Measurements from ENCODE around the gene EEF1A1.
"Not testable (repeated sequence)": the region's sequence is repeated elsewhere in the genome, so short reads cannot be mapped to it uniquely, and the experiment has no call there.

Gene EEF1A1

GRCh38 chr6:73551115-73551514 is 30.3 kb upstream of the EEF1A1 start:
- H3K27me3 Mint-ChIP-seq; H3K36me3 Mint-ChIP-seq; H3K9me3 Mint-ChIP-seq; H3K4me3 Mint-ChIP-seq; ATAC-seq (replicated peaks); H3K4me1 Mint-ChIP-seq; DNase-seq: not testable (repeated sequence)
- peak overlapping the region; percentile 76 for H3K27ac Mint-ChIP-seq

- ATAC-seq (replicated peaks) (no peak), DNase-seq (no peak)
- Mint-ChIP-seq H3K9me3 (no peaks in the 10 kb centered on the region), H3K36me3 (no peaks in the 10 kb centered on the region), H3K4me3 (no peak overlapping the region), H3K4me1 (peaks cover 6 to 8% of the 10 kb centered on the region in 2 donors), H3K27me3 (no peaks in the 10 kb centered on the region), H3K27ac (no peak overlapping the region)
Measured at GRCh38 chr6:73548458-73549446, 27.9 kb upstream of the EEF1A1 start.

GRCh38 chr6:73547036-73547435 is 26.2 kb upstream of the EEF1A1 start:
- Mint-ChIP-seq H3K4me3 (no peak overlapping the region), H3K27me3 (no peaks in the 10 kb centered on the region), H3K4me1 (peaks cover 6 to 8% of the 10 kb centered on the region in 2 donors), H3K36me3 (no peaks in the 10 kb centered on the region), H3K9me3 (no peaks in the 10 kb centered on the region), H3K27ac (no peak overlapping the region)
- no peak for DNase-seq
- no peak for ATAC-seq (replicated peaks)

- H3K27me3 Mint-ChIP-seq: no peaks in the 10 kb centered on the region
- no peaks in the 10 kb centered on the region for H3K36me3 Mint-ChIP-seq
- H3K4me3 Mint-ChIP-seq: no peak overlapping the region
- DNase-seq (no peak), ATAC-seq (replicated peaks) (no peak)
- no peak overlapping the region for H3K27ac Mint-ChIP-seq
- H3K4me1 Mint-ChIP-seq: peaks cover 16 to 19% of the 10 kb centered on the region in 2 donors
- no peaks in the 10 kb centered on the region for H3K9me3 Mint-ChIP-seq
Measured at GRCh38 chr6:73542891-73543290, 22.1 kb upstream of the EEF1A1 start.

- not testable (repeated sequence) for ATAC-seq (replicated peaks); H3K36me3 Mint-ChIP-seq; H3K4me3 Mint-ChIP-seq; H3K27me3 Mint-ChIP-seq; H3K27ac Mint-ChIP-seq; DNase-seq; H3K9me3 Mint-ChIP-seq
- H3K4me1 Mint-ChIP-seq: peaks cover 19 to 23% of the 10 kb centered on the region in 2 donors
Measured at GRCh38 chr6:73542481-73542880, 21.6 kb upstream of the EEF1A1 start.

- Mint-ChIP-seq H3K4me1 (peaks cover 13 to 18% of the 10 kb centered on the region in 2 donors), H3K27ac (peak overlapping the region; percentile 90), H3K9me3 (no peaks in the 10 kb centered on the region), H3K4me3 (no peak overlapping the region), H3K36me3 (no peaks in the 10 kb centered on the region), H3K27me3 (no peaks in the 10 kb centered on the region)
- DNase-seq (no peak), ATAC-seq (replicated peaks) (peak; percentile 61 to 66)
Measured at GRCh38 chr6:73538116-73538779, 17.4 kb upstream of the EEF1A1 start.

- Mint-ChIP-seq H3K4me3 (no peak overlapping the region), H3K9me3 (no peaks in the 10 kb centered on the region), H3K27me3 (no peaks in the 10 kb centered on the region), H3K36me3 (peaks cover 0 to 3% of the 10 kb centered on the region in 2 donors), H3K4me1 (peaks cover 13 to 18% of the 10 kb centered on the region in 2 donors), H3K27ac (peak overlapping the region; percentile 90)
- no peak for DNase-seq
- peak; percentile 92 to 94 for ATAC-seq (replicated peaks)
Measured at GRCh38 chr6:73537677-73538076, 16.8 kb upstream of the EEF1A1 start.

- DNase-seq (no peak), ATAC-seq (replicated peaks) (no peak)
- Mint-ChIP-seq H3K4me1 (peaks cover 10 to 13% of the 10 kb centered on the region in 2 donors), H3K27ac (no peak overlapping the region), H3K9me3 (no peaks in the 10 kb centered on the region), H3K4me3 (no peak overlapping the region), H3K27me3 (no peaks in the 10 kb centered on the region), H3K36me3 (peaks cover 0 to 3% of the 10 kb centered on the region in 2 donors)
Measured at GRCh38 chr6:73534628-73535027, 13.8 kb upstream of the EEF1A1 start.

- Mint-ChIP-seq H3K9me3 (no peaks in the 10 kb centered on the region), H3K27ac (no peak overlapping the region), H3K27me3 (no peaks in the 10 kb centered on the region), H3K36me3 (peaks cover 0 to 3% of the 10 kb centered on the region in 2 donors), H3K4me1 (peaks cover 0 to under 1% of the 10 kb centered on the region in 2 donors), H3K4me3 (no peak overlapping the region)
- DNase-seq (no peak), ATAC-seq (replicated peaks) (no peak)
Measured at GRCh38 chr6:73532293-73532692, 11.5 kb upstream of the EEF1A1 start.

GRCh38 chr6:73528897-73529296 is 8.1 kb upstream of the EEF1A1 start:
- Mint-ChIP-seq H3K27me3 (no peaks in the 10 kb centered on the region), H3K36me3 (peaks cover 2 to 6% of the 10 kb centered on the region in 2 donors), H3K27ac (no peak overlapping the region), H3K4me1 (peaks cover 0 to 4% of the 10 kb centered on the region in 2 donors), H3K9me3 (no peaks in the 10 kb centered on the region), H3K4me3 (no peak overlapping the region)
- ATAC-seq (replicated peaks) (no peak), DNase-seq (no peak)

GRCh38 chr6:73525546-73526330 is 4.9 kb upstream of the EEF1A1 start:
- DNase-seq (no peak), ATAC-seq (replicated peaks) (no peak)
- Mint-ChIP-seq H3K27ac (no peak overlapping the region), H3K27me3 (peaks cover 0 to 4% of the 10 kb centered on the region in 2 donors), H3K9me3 (no peaks in the 10 kb centered on the region), H3K4me1 (peaks cover 6 to 11% of the 10 kb centered on the region in 2 donors), H3K36me3 (peaks cover 6 to 8% of the 10 kb centered on the region in 2 donors), H3K4me3 (no peak overlapping the region)

GRCh38 chr6:73523434-73524123 is 2.7 kb upstream of the EEF1A1 start:
- peak overlapping the region; percentile 94 to 97 for H3K4me3 Mint-ChIP-seq
- H3K9me3 Mint-ChIP-seq: no peaks in the 10 kb centered on the region
- peaks cover 27 to 30% of the 10 kb centered on the region in 2 donors for H3K36me3 Mint-ChIP-seq
- peak overlapping the region; percentile 100 for H3K27ac Mint-ChIP-seq
- peaks cover 18 to 32% of the 10 kb centered on the region in 2 donors for H3K4me1 Mint-ChIP-seq
- DNase-seq: peak; percentile 83
- peaks cover 0 to 9% of the 10 kb centered on the region in 2 donors for H3K27me3 Mint-ChIP-seq
- peak; percentile 54 to 56 for ATAC-seq (replicated peaks)

GRCh38 chr6:73521351-73521985 is 636 bp upstream of the EEF1A1 start:
- H3K27me3 Mint-ChIP-seq: peaks cover 0 to 9% of the 10 kb centered on the region in 2 donors
- peak overlapping the region; percentile 100 for H3K27ac Mint-ChIP-seq
- H3K36me3 Mint-ChIP-seq: peaks cover 41 to 45% of the 10 kb centered on the region in 2 donors
- peak; percentile 78 for DNase-seq
- ATAC-seq (replicated peaks): peak; percentile 42 to 44
- H3K9me3 Mint-ChIP-seq: no peaks in the 10 kb centered on the region
- H3K4me1 Mint-ChIP-seq: peaks cover 29 to 46% of the 10 kb centered on the region in 2 donors
- peak overlapping the region; percentile 94 to 97 for H3K4me3 Mint-ChIP-seq
